WI38 (cell line): ENCODE data around the gene BANP.
"Not testable (repeated sequence)": the region's sequence is repeated elsewhere in the genome, so short reads cannot be mapped to it uniquely, and the experiment has no call there.

Experiments
- H3K4me3 ChIP-seq: 2 replicates; pipeline ENCODE4 v1.5.1; 2011; ENCODE audit warnings: low read depth, mild to moderate bottlenecking, control low read depth, low read length
- CTCF ChIP-seq: IDR thresholded peaks from 2 replicates; pipeline ENCODE4 v1.5.1; 2012; ENCODE audit warnings: low read depth, mild to moderate bottlenecking, control low read depth, low read length

Gene BANP

DNA sequence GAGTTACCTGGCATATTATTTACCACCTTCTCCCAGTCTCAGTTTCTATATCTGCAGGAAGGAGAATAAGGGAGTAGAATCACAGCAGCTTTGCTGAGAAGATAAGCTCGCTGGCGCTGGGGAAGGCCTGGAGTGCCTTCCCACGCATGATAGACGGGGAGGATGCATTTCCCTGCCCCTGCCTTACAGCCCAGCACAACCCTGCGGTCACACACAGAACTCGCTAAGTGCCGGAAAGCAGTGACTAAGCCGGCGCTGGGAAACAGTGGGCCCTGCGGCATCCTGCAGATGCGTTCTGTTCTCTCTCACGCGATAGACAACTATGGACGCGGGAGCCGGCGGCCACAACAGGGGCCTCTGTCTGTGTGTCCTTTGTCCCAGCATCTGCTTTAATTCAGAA lies 19.7 kb upstream of the BANP start:
- no peak for TF ChIP-seq CTCF
- no peak overlapping the region for H3K4me3 ChIP-seq

DNA sequence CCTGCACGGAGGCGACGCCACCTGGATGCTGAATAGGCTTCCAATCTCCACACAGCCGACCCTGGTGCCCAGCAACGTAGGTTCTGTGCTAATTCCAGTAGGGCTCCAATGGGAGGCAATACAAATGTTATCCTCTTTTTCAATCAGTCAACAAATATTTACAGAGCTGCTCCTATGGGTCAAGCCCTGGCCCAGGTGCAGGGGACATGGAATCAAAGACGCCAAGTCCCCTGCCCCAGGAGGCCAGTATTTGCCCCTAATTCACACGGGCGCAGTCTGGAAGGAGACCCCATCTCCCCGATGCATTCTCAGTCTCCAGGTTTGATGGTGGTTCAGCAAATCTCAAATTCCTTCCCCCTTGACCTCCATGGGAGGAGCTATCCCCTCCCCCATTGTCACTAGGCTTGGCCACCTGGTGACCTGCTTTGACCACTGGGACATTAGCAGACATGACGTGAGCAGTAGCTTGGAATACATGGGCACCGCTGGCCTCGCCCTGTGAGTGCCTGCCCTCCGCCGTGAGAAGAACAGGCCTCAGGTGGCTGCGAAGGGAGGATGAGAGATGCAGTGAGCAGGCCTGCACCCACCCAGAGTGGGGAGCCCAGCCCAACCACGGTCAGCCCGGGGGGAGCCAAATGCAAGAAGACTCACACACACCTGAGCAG lies 18.6 kb upstream of the BANP start:
- not testable (repeated sequence) for H3K4me3 ChIP-seq

DNA sequence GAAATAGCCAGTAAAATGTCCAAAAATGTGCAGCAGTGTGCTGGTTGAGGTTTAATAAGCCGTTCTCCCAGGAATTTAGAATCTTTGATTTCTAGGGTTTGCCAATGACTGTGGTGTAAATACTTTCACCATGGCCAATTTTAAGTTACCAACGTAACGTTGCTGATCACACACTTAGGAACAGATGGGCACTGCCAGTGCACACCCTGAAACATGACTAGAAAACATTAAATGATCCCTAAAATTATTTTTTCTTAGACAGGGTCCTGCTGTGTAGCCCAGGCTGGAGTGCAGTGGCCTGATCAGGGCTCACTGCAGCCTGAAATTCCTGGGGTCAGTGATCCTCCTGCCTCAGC lies 18.1 kb upstream of the BANP start:
- no peak overlapping the region for H3K4me3 ChIP-seq
- TF ChIP-seq CTCF: no peak

GRCh38 chr16:87934752-87935425 lies 16.3 kb upstream of the BANP start:
- H3K4me3 ChIP-seq: not testable (repeated sequence)

DNA sequence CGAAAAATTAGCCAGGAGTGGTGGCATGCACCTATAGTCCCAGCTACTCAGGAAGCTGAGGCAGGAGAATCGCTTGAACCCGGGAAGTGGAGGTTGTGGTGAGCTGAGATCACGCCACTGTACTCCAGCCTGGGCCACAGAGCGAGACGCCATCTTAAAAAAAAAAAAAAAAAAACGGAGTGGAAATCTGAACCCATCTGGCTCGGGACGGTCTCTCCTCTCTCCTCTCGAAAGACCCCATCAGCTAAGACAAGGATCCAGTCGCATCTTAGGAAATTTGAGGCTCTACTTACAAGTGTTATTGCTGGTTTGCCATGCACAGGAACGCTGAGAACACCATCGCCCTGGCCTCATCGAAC lies 15.2 kb upstream of the BANP start:
- H3K4me3 ChIP-seq: not testable (repeated sequence)

GRCh38 chr16:87936375-87937230 lies 14.6 kb upstream of the BANP start, which contains the start of gene CA5A:
TSS of gene CA5A (minus strand) at chr16:87936529. CDS start at chr16:87936450, 79 bp downstream.
- no peak within 1 kb of the TSS for H3K4me3 ChIP-seq
- TF ChIP-seq CTCF: no peak

DNA sequence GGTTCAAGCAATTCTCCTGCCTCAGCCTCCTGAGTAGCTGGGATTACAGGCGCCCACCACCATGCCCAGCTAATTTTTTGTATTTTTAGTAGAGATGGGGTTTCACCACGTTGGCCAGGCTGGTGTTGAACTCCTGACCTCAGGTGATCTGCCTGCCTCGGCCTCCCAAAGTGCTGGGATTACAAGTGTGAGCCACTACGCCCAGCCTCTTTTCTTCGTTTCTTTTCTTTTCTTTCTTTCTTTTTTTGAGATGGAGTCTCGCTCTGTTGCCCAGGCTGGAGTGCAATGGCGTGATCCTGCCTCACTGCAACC lies 14.0 kb upstream of the BANP start:
- not testable (repeated sequence) for H3K4me3 ChIP-seq

GRCh38 chr16:87938412-87938949 lies 12.8 kb upstream of the BANP start:
- TF ChIP-seq CTCF: no peak
- H3K4me3 ChIP-seq: no peak overlapping the region

GRCh38 chr16:87939562-87940423 lies 11.4 kb upstream of the BANP start:
- no peak overlapping the region for H3K4me3 ChIP-seq
- no peak for TF ChIP-seq CTCF
